HepG2 (cell line): Measurements from ENCODE around the gene PRKN. TPM values are rescaled to one million over a fixed set of nuclear protein-coding genes. Genes with fewer than 3 reads are reported as not detected.

Experiments
- DR1 ChIP-seq: sonication (generic); formaldehyde crosslinking; IDR thresholded peaks from 2 replicates; pipeline ENCODE4 v1.8.0; 2021; ENCODE audit warnings: mild to moderate bottlenecking, missing genetic modification reagents, inconsistent platforms
- IRF2 ChIP-seq: IDR thresholded peaks from 2 replicates; pipeline ENCODE4 v1.6.1; 2018; ENCODE audit warnings: missing genetic modification reagents, missing compliant biosample characterization
- NFIB ChIP-seq: sonication (generic); formaldehyde crosslinking; IDR thresholded peaks from 2 replicates; pipeline ENCODE4 v1.9.0; 2021; ENCODE audit warnings: missing genetic modification reagents, mild to moderate bottlenecking, borderline replicate concordance
- RARA ChIP-seq: IDR thresholded peaks from 2 replicates; pipeline ENCODE4 v1.6.1; 2016; ENCODE audit warnings: missing genetic modification reagents, missing compliant biosample characterization
- SMAD9 ChIP-seq: sonication (generic); formaldehyde crosslinking; IDR thresholded peaks from 2 replicates; pipeline ENCODE4 v1.5.1; 2020; ENCODE audit warnings: mild to moderate bottlenecking, missing genetic modification reagents
- TARDBP ChIP-seq: sonication (generic); formaldehyde crosslinking; IDR thresholded peaks from 2 replicates; pipeline ENCODE4 v1.8.0; 2022; ENCODE audit warnings: mild to moderate bottlenecking, missing genetic modification reagents
- ZNF160 ChIP-seq: sonication (generic); formaldehyde crosslinking; IDR thresholded peaks from 2 replicates; pipeline ENCODE4 v1.8.0; 2022; ENCODE audit warnings: mild to moderate bottlenecking, inconsistent platforms, missing genetic modification reagents
- ZNF292 ChIP-seq: sonication (generic); formaldehyde crosslinking; IDR thresholded peaks from 2 replicates; pipeline ENCODE4 v1.8.1; 2022; ENCODE audit warnings: mild to moderate bottlenecking, low read depth, missing genetic modification reagents, borderline replicate concordance
- ZNF451 ChIP-seq: sonication (generic); formaldehyde crosslinking; IDR thresholded peaks from 2 replicates; pipeline ENCODE4 v1.5.0; 2020; ENCODE audit warnings: mild to moderate bottlenecking, missing genetic modification reagents
- ZNF510 ChIP-seq: sonication (generic); formaldehyde crosslinking; IDR thresholded peaks from 2 replicates; pipeline ENCODE4 v1.4.0; 2020; ENCODE audit warnings: low read depth, mild to moderate bottlenecking, missing genetic modification reagents
- ZNF619 ChIP-seq: sonication (generic); formaldehyde crosslinking; IDR thresholded peaks from 2 replicates; pipeline ENCODE4 v1.4.0; 2020; ENCODE audit warnings: mild to moderate bottlenecking, missing genetic modification reagents
- ZNF644 ChIP-seq: IDR thresholded peaks from 2 replicates; pipeline ENCODE4 v1.6.1; 2016; ENCODE audit warnings: low read depth
- ZNF670 ChIP-seq: sonication (generic); formaldehyde crosslinking; IDR thresholded peaks from 2 replicates; pipeline ENCODE4 v1.8.0; 2022; ENCODE audit warnings: mild to moderate bottlenecking, missing genetic modification reagents, borderline replicate concordance
- polyA plus RNA-seq, 8 experiments: library from polyadenylated mRNA; depleted of rRNA in 3 of 8; stranded (reverse) in 7 of 8; unstranded in 1 of 8; fragments of >200 nt; fragmentation: Illumina TruSeq in 4 of 8; extraction: Trizol in 4 of 8; gene quantifications; 2 replicates each; pipeline versions ENCODE4 v1.2.1 to v1.2.3, GENCODE V29; 2011 to 2016; ENCODE audit warnings: low read depth in 4 of 8, missing spikeins in 1 of 8, mixed read lengths in 1 of 8; ENCODE audit not compliant: insufficient read depth in 1 of 8
- total RNA-seq, 5 experiments: library from RNA; depleted of rRNA; stranded (reverse); fragments of >200 nt; fragmentation: Illumina TruSeq; extraction: Trizol; gene quantifications; 2 replicates each; pipeline ENCODE4 v1.2.3, GENCODE V29; 2016; ENCODE audit warnings: low read depth in 1 of 5
- TF ChIP-seq, protein P1 (sequence below): sonication (generic); formaldehyde crosslinking; IDR thresholded peaks from 2 replicates; pipeline ENCODE4 v1.4.0; 2020; ENCODE audit warnings: mild to moderate bottlenecking, missing genetic modification reagents
- TF ChIP-seq, protein P2 (sequence below): sonication (generic); formaldehyde crosslinking; IDR thresholded peaks from 2 replicates; pipeline ENCODE4 v1.8.0; 2022; ENCODE audit warnings: mild to moderate bottlenecking, missing genetic modification reagents; ENCODE audit not compliant: insufficient replicate concordance
- TF ChIP-seq, protein P3 (sequence below): sonication (generic); formaldehyde crosslinking; IDR thresholded peaks from 2 replicates; pipeline ENCODE4 v1.4.0; 2020; ENCODE audit warnings: missing genetic modification reagents

PRKN gene
- total and polyA plus RNA-seq, 2 of the 13 experiments (the other 11 are each of a cell fraction or from before 2014, with no cell fraction given) = 0.31 to 0.44 TPM

DNA sequence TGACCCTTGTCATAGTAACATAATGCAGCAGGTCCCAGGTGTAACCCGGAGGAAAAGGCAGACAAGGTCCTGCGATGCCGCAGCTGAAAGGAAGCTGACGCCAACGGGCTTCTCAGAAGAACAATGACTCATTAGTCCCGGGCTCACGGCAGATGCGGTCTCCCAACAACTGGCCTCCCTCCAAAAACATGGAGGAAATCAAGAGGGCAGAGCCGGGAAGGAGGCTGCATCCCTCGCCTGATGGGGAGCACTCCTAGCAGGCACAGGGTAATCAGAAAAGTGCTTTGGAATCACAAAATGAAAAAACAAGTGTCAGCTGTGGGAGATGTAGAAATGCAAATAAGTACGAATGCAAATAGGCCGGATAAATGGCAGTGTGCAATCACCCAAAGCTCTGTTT lies 1288.5 kb downstream of the PRKN start (continued):
- no peak for TF ChIP-seq ZNF670 (CRISPR knock-in tag)
- no peak for TF ChIP-seq ZNF160 (CRISPR knock-in tag)
- no peak for TF ChIP-seq TARDBP (CRISPR knock-in tag)
- TF ChIP-seq DR1 (CRISPR knock-in tag) = no peak
- TF ChIP-seq, protein P1, sequence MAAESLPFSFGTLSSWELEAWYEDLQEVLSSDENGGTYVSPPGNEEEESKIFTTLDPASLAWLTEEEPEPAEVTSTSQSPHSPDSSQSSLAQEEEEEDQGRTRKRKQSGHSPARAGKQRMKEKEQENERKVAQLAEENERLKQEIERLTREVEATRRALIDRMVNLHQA (CRISPR knock-in tag) = no peak
- no peak for TF ChIP-seq ZNF644 (CRISPR knock-in tag)
- no peak for TF ChIP-seq SMAD9 (CRISPR knock-in tag)
- no peak for TF ChIP-seq RARA (CRISPR knock-in tag)
- TF ChIP-seq NFIB (CRISPR knock-in tag) = no peak
- TF ChIP-seq ZNF619 (CRISPR knock-in tag) = no peak
- TF ChIP-seq, protein P2, sequence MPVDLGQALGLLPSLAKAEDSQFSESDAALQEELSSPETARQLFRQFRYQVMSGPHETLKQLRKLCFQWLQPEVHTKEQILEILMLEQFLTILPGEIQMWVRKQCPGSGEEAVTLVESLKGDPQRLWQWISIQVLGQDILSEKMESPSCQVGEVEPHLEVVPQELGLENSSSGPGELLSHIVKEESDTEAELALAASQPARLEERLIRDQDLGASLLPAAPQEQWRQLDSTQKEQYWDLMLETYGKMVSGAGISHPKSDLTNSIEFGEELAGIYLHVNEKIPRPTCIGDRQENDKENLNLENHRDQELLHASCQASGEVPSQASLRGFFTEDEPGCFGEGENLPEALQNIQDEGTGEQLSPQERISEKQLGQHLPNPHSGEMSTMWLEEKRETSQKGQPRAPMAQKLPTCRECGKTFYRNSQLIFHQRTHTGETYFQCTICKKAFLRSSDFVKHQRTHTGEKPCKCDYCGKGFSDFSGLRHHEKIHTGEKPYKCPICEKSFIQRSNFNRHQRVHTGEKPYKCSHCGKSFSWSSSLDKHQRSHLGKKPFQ (CRISPR knock-in tag) = no peak
- TF ChIP-seq ZNF451 (CRISPR knock-in tag) = no peak
- TF ChIP-seq, protein P3, sequence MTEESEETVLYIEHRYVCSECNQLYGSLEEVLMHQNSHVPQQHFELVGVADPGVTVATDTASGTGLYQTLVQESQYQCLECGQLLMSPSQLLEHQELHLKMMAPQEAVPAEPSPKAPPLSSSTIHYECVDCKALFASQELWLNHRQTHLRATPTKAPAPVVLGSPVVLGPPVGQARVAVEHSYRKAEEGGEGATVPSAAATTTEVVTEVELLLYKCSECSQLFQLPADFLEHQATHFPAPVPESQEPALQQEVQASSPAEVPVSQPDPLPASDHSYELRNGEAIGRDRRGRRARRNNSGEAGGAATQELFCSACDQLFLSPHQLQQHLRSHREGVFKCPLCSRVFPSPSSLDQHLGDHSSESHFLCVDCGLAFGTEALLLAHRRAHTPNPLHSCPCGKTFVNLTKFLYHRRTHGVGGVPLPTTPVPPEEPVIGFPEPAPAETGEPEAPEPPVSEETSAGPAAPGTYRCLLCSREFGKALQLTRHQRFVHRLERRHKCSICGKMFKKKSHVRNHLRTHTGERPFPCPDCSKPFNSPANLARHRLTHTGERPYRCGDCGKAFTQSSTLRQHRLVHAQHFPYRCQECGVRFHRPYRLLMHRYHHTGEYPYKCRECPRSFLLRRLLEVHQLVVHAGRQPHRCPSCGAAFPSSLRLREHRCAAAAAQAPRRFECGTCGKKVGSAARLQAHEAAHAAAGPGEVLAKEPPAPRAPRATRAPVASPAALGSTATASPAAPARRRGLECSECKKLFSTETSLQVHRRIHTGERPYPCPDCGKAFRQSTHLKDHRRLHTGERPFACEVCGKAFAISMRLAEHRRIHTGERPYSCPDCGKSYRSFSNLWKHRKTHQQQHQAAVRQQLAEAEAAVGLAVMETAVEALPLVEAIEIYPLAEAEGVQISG (CRISPR knock-in tag) = no peak
- no peak for TF ChIP-seq ZNF292
- no peak for TF ChIP-seq ZNF510
- no peak for TF ChIP-seq IRF2 (CRISPR knock-in tag)
